Stimulated activated CD4-positive, alpha-beta T cell treated with anti-CD3 and anti-CD28 coated beads, Interleukin-15, amount 100 ng/mL, for 48 hours (primary cell): ENCODE results near the gene PARD3.
"Not testable (repeated sequence)": the region's sequence is repeated elsewhere in the genome, so short reads cannot be mapped to it uniquely, and the experiment has no call there.

Experiments used
- DNase-seq, 2 donors: peaks; one replicate each; pipeline ENCODE4 v3.0.0-alpha.2; 2020; ENCODE audit warnings: low read depth in 2 of 2

PARD3 gene

DNA sequence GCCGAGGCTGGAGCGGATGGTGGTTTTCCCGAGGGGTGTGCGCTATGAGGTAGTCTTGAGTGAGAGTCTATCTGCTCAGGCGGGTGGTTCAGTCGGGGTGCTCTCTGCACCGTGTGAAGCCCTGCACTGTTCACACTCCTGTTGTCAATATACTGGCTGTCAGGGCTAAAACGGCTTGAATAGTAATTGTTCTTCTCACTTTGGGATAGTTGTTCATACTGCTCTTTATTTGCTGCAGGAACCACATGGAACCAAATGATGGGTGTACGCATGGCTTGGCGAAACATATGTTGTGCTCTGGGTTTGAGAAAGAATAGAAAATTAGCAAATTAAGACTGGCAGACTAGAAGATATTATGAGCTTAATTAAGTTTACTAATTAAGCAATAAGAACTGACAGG lies 432.5 kb downstream of the PARD3 start:
- no peak for DNase-seq

DNA sequence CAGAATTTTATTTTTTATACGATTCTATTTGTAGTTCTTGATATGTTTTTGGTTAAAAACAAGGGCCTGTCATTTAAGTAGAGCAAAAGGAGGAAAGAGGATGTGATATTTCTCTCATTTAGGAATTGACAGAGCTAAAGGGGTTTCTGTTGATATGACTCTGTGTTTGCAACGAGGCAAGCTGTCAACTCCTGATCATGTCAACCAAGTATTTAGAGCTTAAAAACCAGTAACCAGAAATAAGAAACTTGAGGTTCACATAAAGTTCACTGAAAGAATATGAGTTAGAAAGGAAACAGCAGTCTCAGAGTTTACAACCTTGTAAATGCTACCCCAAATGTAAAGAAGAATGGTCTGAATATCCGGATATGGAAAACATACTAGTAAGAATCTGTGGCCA lies 434.2 kb downstream of the PARD3 start:
- DNase-seq = no peak

DNA sequence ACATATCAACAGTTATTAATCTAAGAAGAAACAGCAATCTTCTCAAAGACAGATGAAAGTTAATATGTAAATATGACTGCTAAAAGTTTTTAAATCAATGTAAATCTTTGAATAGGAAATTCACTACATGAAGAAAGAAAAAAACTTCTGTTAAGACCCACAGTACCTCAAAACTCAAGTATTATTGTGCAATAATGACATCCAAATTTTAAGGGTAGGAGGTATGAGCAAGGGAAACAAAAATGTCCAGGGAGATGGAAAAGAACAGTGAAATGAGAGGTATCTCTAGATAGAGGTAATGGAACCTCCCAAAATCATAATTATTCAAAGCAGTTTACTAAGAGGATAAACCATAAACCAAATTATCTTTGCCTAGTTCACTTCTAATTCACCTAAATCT lies 436.8 kb downstream of the PARD3 start:
- no peak for DNase-seq

GRCh38 chr10:34377833-34378232 lies 437.3 kb downstream of the PARD3 start:
- no peak for DNase-seq

- DNase-seq = no peak
Observed at GRCh38 chr10:34374356-34375045, 440.6 kb downstream of the PARD3 start.

DNA sequence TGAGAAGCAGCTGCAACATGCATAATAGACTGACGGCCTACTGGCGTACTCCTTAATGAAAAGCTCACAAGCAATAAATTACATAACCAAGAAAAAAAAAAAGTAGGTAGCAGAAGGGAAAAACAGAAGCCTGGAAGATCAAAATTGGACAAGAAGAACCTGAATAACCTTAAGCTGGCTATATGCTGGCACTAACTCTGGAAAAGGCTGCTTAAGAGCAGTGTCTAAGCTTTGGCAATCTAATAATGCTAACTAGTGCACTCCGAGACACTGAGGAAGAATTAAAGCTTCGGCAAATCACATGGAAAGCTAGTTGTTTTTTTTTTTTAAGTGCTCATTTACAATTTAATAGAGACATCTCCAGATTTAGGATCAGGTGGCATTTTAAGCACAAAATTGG lies 441.9 kb downstream of the PARD3 start:
- no peak for DNase-seq

GRCh38 chr10:34372509-34372908 lies 442.6 kb downstream of the PARD3 start:
- no peak for DNase-seq

DNA sequence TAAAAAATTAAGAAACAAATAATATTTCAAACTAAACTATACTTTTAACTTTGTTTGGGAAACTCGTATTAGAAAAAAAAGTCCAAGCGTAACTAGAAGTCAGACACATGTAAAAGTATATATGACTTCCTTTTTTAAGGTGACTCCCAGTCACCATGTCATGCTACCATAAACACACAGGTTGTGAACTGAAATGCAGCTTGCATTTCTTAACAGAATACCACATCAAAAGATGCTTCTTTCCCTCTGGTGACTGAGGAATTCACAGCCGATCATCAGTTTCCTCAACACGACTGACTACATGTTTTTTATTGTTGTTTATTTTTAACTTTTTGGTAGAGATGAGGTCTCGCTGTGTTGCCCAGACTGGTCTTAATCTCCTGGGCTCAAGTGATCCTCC lies 445.0 kb downstream of the PARD3 start:
- DNase-seq = no peak

DNA sequence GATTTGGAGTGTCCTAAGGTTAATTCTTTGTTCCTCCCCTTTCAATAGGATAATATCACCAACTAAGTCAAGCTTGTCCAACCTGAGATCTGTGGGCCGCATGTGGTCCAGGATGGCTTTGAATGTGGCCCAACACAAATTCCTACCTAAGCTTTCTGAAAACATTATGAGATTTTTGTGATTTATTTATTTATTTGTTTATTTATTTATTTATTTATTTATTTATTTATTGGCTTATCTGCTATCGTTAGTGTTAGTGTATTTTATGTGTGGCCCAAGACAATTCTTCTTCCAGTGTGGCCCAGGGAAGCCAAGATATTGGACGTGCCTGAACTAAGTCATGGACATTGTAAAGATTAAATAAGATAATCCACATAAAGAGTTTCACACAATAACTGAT lies 446.0 kb downstream of the PARD3 start:
- DNase-seq = no peak

DNA sequence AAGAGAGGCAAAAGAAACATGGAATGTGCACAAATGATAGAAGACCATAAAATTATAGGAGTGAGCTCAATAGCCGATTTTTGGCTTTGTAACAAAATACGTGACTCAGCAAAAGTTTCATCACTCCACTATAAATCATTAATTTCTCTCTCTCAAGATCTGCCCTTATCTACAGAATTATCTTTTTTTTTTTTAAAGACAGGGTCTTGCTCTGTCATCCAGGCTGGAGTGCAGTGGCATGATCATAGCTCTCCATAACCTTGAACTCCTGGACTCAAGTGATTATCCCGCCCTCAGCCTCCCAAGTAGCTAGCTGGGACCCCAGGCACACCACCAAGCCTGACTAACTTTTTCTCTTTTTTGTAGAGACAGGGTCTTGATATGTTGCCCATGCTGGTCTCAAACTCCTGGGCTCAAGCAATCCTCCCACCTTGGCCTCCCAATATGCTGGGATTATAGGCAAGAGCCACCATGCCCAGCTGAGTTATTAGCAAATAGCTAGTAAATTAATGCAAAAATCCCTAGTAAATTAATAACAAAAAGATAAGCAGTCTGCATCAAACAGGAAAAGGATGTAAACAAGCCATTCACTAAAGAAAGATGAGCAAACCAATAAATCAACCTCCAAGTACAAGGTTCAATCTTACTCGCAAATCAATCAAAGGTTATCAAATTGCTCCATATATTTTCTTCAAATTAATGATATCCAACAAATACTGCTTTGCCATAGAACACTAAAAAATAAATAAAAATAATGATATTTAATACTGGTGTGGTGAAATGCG lies 450.7 kb downstream of the PARD3 start:
- no peak for DNase-seq

GRCh38 chr10:34360984-34361383 lies 454.1 kb downstream of the PARD3 start:
- no peak for DNase-seq

DNA sequence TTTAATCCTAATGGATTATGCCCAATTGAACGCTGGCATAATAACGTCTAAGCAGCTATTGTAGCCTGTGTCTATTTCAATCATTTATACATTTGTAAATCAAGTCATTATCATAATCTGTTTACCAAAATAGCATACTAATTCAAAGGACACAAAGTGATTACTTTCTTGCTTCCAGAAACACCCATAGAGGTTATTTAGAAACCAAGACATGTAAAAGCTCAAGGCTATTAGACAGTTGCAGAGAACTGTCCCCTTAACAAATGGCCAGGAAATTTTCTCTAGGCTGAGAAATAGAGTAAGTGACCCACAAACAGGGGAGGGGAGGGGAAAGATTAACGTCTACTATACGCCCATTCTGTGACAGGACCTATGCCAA lies 455.7 kb downstream of the PARD3 start:
- DNase-seq = no peak

DNA sequence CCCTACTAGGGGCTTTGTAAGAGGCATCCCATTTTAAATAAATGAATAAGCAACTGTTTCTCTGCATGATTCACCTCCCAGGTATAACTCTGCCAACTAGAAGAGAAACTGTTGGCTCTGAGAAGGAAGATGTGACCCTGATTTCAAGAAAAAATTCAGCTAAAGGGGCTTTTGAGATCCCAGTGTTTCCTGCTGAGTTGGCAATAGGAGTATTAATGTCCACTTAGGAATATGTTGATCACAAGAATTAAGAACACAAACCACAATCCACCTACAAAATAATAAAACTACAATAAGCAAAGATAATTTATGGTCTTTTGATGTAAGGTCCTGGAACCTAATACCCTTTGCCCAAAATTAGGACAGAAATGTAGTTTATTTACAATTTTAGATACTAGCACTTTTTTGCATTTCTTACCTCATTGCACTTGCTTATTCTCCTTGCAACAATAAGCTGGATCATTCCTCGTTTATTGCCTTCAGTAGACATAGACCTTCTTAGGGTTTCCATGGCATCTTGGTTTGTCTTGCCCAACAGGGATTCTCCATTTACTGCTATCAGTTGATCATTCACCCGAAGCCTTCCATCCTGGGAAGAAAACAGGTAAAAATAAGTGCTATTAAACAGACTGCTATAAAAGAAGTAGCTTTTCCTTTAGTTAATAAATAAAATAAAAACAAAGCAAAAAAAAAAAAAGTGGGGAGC lies 456.2 kb downstream of the PARD3 start:
- no peak for DNase-seq

DNA sequence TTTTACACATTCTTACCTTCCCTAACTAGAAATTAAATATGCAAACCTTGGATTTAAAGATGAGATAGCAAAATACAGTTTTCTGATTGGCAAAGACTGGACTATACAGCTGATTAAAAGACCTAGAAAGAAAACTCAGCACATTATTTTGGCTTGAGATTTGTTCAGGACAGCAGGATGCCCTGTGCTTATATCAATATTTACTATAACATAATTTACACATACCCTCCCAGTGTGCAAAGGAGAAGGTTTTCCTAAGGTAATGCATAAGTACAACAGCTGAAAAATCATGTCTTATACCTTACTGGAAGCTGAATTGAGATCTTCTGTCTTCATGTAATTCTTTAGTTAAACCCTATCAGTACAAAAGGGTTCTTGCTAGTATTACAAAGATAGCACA lies 458.6 kb downstream of the PARD3 start:
- no peak for DNase-seq

DNA sequence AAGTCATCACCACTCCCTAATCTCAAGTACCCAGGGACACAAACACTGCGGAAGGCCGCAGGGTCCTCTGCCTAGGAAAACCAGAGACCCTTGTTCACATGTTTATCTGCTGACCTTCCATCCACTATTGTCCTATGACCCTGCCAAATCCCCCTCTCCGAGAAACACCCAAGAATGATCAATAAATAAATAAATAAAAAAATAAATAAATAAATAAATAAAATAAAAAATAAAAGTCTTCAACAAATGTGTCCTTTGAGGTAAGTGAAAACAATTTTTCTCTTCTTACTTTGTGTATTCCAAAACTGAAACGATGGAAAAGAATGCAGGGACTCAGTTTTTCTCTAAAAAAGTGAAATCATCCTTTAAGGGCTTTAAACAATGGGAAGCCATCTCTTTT lies 461.6 kb downstream of the PARD3 start:
- not testable (repeated sequence) for DNase-seq

DNA sequence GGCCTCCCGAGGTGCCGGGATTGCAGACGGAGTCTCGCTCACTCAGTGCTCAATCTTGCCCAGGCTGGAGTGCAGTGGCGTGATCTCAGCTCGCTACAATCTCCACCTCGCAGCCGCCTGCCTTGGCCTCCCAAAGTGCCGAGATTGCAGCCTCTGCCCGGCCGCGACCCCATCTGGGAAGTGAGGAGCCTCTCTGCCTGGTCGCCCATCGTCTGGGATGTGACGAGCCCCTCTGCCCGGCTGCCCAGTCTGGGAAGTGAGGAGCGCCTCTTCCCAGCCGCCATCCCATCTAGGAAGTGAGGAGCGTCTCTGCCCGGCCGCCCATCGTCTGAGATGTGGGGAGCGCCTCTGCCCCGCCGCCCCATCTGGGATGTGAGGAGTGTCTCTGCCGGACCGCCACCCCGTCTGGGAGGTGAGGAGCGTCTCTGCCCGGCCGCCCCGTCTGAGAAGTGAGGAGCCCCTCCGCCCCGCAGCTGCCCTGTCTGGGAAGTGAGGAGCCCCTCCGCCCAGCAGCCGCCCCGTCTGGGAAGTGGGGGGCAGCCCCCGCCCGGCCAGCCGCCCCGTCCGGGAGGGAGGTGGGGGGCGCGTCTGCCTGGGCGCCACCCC lies 462.4 kb downstream of the PARD3 start:
- not testable (repeated sequence) for DNase-seq

- no peak for DNase-seq
Observed at GRCh38 chr10:34351161-34351560, 463.9 kb downstream of the PARD3 start.

- no peak for DNase-seq
Observed at GRCh38 chr10:34348917-34349485, 466.1 kb downstream of the PARD3 start.

DNA sequence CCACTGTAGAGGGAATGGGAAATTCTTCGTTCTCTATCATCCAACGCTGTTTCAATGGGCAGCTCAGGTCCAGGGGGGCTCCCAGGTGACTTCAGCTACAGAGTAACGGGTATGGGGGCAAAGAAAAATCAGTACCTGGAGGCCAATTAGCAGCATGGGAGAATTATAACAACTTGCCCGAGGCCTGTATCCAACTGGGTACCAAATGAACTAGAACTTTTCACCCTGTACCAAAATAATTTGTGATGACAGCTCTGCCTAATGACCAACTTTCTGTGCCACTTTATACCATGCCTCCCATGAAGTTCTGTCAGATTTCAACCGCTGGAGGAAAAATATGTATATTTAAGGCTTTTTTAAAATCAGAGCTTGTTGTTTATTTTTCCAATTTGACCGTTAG lies 467.1 kb downstream of the PARD3 start:
- DNase-seq = no peak

DNA sequence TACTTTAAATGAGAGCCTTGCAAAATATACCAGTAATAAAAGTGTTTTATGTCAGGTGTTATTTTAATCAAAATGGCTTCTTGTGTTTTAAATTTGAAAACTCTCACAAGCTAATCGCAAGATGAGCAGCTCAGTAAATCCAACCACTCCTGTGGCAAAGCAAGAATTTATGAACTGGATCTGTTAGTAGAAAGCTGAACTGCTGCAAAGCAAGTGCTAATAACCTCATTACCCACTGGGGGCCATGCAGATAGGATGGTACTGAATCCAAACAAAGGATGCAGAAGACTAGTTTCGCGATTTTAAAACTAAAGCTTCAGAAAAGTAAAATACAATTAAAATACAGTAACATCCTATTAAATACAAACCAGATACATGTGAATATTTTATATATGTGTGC lies 468.0 kb downstream of the PARD3 start:
- no peak for DNase-seq

DNA sequence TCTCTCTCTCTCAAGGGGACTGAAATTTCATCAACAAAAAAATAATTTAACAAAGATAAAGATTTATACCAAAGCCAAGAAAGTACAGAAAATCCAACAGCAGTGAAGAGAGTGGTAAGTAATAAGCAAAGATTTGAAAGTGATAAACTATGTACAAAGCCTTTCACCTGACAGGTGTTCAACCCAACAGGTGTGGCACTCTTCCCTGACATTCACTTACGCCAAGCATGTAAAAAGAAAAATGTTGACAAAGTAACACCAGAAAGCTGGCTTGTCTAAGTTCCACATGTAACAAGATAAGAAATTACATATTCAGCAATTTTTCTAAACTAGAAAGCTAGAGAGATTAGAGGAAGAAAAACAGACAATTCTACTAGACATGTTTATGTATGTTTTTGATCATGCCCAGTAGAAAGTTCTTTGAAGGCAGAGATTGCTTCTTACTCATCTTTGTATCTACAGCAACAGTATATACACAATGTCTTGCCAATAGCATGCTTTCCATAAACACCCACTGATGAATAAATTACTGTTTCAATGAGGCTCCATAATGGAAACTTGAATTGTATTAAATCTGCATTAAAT lies 468.5 kb downstream of the PARD3 start:
- DNase-seq = no peak

GRCh38 chr10:34345383-34345782 lies 469.7 kb downstream of the PARD3 start:
- DNase-seq = no peak
